Natural killer cell treated with Interleukin-12 subunit alpha and Interleukin-12 subunit beta and Interleukin-15 and Interleukin-18, amount 100 ng/mL, for 72 hours (primary cell): ENCODE measurements around the gene DCLK1. TPM values are rescaled to one million over a fixed set of nuclear protein-coding genes. Genes with fewer than 3 reads are reported as not detected.

Experiments
- ATAC-seq, 2 donors: fragments of 150-1000 bp; cut with Tn5 transposase in 1 of 2; sonication (Bioruptor Pico), chemical (Tn5 transposase) in 1 of 2; 2 replicates each; pipeline ENCODE4 v1.10.0; 2021
- DNase-seq: peaks from one replicate; pipeline ENCODE4 v3.0.0; 2022; ENCODE audit warnings: low spot score
- H3K27ac Mint-ChIP-seq, 2 donors: 1 replicate in 1 of 2; 2 replicates in 1 of 2; pipeline ENCODE4 v1.8.0; 2022; ENCODE audit warnings: mixed read lengths in 2 of 2, mild to moderate bottlenecking in 1 of 2, moderate library complexity in 1 of 2
- H3K27me3 Mint-ChIP-seq, 2 donors: 1 replicate in 1 of 2; 2 replicates in 1 of 2; pipeline ENCODE4 v1.8.0; 2022; ENCODE audit warnings: mixed read lengths in 2 of 2
- H3K36me3 Mint-ChIP-seq: one replicate; pipeline ENCODE4 v1.8.0; 2022; ENCODE audit warnings: mixed read lengths
- H3K4me1 Mint-ChIP-seq, 2 donors: 1 replicate in 1 of 2; 2 replicates in 1 of 2; pipeline ENCODE4 v1.8.0; 2022; ENCODE audit warnings: low read depth in 2 of 2, mixed read lengths in 2 of 2, mild to moderate bottlenecking in 1 of 2
- H3K4me3 Mint-ChIP-seq: one replicate; pipeline ENCODE4 v1.8.0; 2022; ENCODE audit warnings: mixed read lengths
- H3K9me3 Mint-ChIP-seq: 2 replicates; pipeline ENCODE4 v1.8.0; 2022; ENCODE audit warnings: mixed read lengths
- total RNA-seq, 2 donors: library from RNA; stranded (reverse); gene quantifications; one replicate each; pipeline ENCODE4 v1.2.3, GENCODE V29; 2022

Gene DCLK1
- total RNA-seq, 2 donors from 2014 or later, result not detected

DNA sequence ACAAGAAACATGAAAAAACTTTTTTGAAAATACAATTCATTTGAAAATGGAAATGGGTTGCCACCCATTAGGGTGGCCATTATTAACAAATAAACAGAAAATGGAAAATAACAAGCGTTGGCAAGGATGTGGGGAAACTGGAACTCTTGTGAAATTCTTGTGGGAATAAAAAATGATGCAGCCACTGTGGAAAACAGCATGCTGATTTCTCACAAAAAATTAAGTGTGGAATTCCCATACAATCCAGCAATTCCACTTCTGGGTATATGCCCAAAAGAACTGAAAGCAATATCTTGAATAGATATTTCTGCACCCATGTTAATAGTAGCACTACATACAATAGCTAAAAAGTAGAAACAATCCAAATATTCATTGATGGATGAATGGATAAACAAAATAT lies 165.2 kb downstream of the DCLK1 start:
- DNase-seq (no peak), ATAC-seq (no peak)
- Mint-ChIP-seq H3K27me3 (no peaks in the 10 kb centered on the region), H3K27ac (no peak overlapping the region), H3K36me3 (no peaks in the 10 kb centered on the region), H3K4me3 (no peak overlapping the region), H3K4me1 (no peaks in the 10 kb centered on the region), H3K9me3 (peaks cover 6% of the 10 kb centered on the region)

GRCh38 chr13:35965226-35965927 lies 165.8 kb downstream of the DCLK1 start:
- H3K4me3 Mint-ChIP-seq, result no peak overlapping the region
- no peaks in the 10 kb centered on the region for H3K4me1 Mint-ChIP-seq
- peaks cover 6% of the 10 kb centered on the region for H3K9me3 Mint-ChIP-seq
- no peaks in the 10 kb centered on the region for H3K36me3 Mint-ChIP-seq
- ATAC-seq (no peak), DNase-seq (no peak)
- no peak overlapping the region for H3K27ac Mint-ChIP-seq
- H3K27me3 Mint-ChIP-seq, result no peaks in the 10 kb centered on the region

- no peaks in the 10 kb centered on the region for H3K27me3 Mint-ChIP-seq
- ATAC-seq (no peak), DNase-seq (no peak)
- no peak overlapping the region for H3K4me3 Mint-ChIP-seq
- no peaks in the 10 kb centered on the region for H3K4me1 Mint-ChIP-seq
- H3K27ac Mint-ChIP-seq, result no peak overlapping the region
- H3K36me3 Mint-ChIP-seq, result no peaks in the 10 kb centered on the region
- peaks cover 6% of the 10 kb centered on the region for H3K9me3 Mint-ChIP-seq
These were observed 166.4 kb downstream of the DCLK1 start for GRCh38 chr13:35964863-35965180.

- H3K4me3 Mint-ChIP-seq, result no peak overlapping the region
- DNase-seq (no peak), ATAC-seq (no peak)
- no peak overlapping the region for H3K27ac Mint-ChIP-seq
- no peaks in the 10 kb centered on the region for H3K27me3 Mint-ChIP-seq
- no peaks in the 10 kb centered on the region for H3K4me1 Mint-ChIP-seq
- peaks cover 5% of the 10 kb centered on the region for H3K9me3 Mint-ChIP-seq
- H3K36me3 Mint-ChIP-seq, result no peaks in the 10 kb centered on the region
These were observed 166.9 kb downstream of the DCLK1 start for GRCh38 chr13:35964011-35964862.

GRCh38 chr13:35961461-35962220 lies 169.5 kb downstream of the DCLK1 start:
- Mint-ChIP-seq H3K4me3 (no peak overlapping the region), H3K36me3 (no peaks in the 10 kb centered on the region)

GRCh38 chr13:35961002-35961401 lies 170.2 kb downstream of the DCLK1 start:
- no peaks in the 10 kb centered on the region for H3K4me1 Mint-ChIP-seq
- H3K27me3 Mint-ChIP-seq, result no peaks in the 10 kb centered on the region
- ATAC-seq, result no peak

More at GRCh38 chr13:35961461-35962220, 169.5 kb downstream of the DCLK1 start:
- no peaks in the 10 kb centered on the region for H3K27me3 Mint-ChIP-seq
- ATAC-seq, result no peak
- no peaks in the 10 kb centered on the region for H3K9me3 Mint-ChIP-seq
- H3K4me1 Mint-ChIP-seq, result no peaks in the 10 kb centered on the region
- DNase-seq, result no peak
- H3K27ac Mint-ChIP-seq, result no peak overlapping the region

DNA sequence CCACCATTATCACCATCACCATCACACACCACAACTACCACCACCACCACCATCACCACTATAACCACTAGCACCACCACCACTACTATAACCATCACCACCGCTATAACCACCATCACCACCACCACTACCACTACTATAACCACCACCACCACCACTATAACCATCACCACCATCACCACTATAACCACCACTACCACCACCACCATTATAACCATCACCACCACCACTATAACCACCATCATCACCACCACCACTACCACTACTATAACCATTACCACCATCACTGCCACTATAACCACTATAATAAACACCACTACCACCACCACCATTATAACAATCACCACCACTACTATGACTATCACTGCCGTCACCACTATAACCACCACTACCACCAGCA lies 173.2 kb downstream of the DCLK1 start:
- H3K9me3 Mint-ChIP-seq, result no peaks in the 10 kb centered on the region
- H3K4me3 Mint-ChIP-seq, result no peak overlapping the region
- H3K4me1 Mint-ChIP-seq, result no peaks in the 10 kb centered on the region
- ATAC-seq (peak; percentile 79 to 85), DNase-seq (no peak)
- no peaks in the 10 kb centered on the region for H3K27me3 Mint-ChIP-seq
- no peak overlapping the region for H3K27ac Mint-ChIP-seq
- no peaks in the 10 kb centered on the region for H3K36me3 Mint-ChIP-seq

More at GRCh38 chr13:35961002-35961401, 170.2 kb downstream of the DCLK1 start:
- Mint-ChIP-seq H3K36me3 (no peaks in the 10 kb centered on the region), H3K27ac (no peak overlapping the region), H3K4me3 (no peak overlapping the region), H3K9me3 (no peaks in the 10 kb centered on the region)
- no peak for DNase-seq

- no peak overlapping the region for H3K4me3 Mint-ChIP-seq
- no peaks in the 10 kb centered on the region for H3K9me3 Mint-ChIP-seq
- no peak for DNase-seq
- H3K4me1 Mint-ChIP-seq, result no peaks in the 10 kb centered on the region
- H3K27ac Mint-ChIP-seq, result no peak overlapping the region
- no peak for ATAC-seq
- H3K27me3 Mint-ChIP-seq, result no peaks in the 10 kb centered on the region
- H3K36me3 Mint-ChIP-seq, result no peaks in the 10 kb centered on the region
These were observed 173.9 kb downstream of the DCLK1 start for GRCh38 chr13:35957241-35957731.

DNA sequence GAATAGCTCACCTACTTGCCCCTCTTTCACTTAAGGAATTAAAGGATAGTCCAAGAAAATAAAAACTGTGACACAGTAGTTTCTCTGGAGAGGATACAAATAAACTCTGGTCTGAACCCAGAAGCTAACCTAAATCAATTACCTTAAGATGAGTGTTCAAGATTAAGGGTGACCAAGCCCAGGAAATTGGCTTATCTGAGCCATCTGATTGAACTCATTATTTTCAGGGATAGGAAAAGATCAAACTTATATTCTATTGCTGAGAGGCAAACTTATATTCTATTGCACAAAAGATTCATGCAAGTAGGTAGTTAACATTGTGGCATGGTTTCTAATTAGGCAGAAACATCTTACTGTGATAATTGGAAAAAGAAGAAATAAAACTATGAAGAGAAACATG lies 175.1 kb downstream of the DCLK1 start:
- ATAC-seq (no peak), DNase-seq (no peak)
- Mint-ChIP-seq H3K4me3 (no peak overlapping the region), H3K4me1 (no peaks in the 10 kb centered on the region), H3K9me3 (peaks cover 3% of the 10 kb centered on the region), H3K36me3 (no peaks in the 10 kb centered on the region), H3K27me3 (no peaks in the 10 kb centered on the region), H3K27ac (no peak overlapping the region)

- no peaks in the 10 kb centered on the region for H3K4me1 Mint-ChIP-seq
- H3K27me3 Mint-ChIP-seq, result no peaks in the 10 kb centered on the region
- peaks cover 7% of the 10 kb centered on the region for H3K9me3 Mint-ChIP-seq
- H3K27ac Mint-ChIP-seq, result no peak overlapping the region
- H3K36me3 Mint-ChIP-seq, result no peaks in the 10 kb centered on the region
- DNase-seq (no peak), ATAC-seq (no peak)
- H3K4me3 Mint-ChIP-seq, result no peak overlapping the region
These were observed 177.0 kb downstream of the DCLK1 start for GRCh38 chr13:35954207-35954560.

DNA sequence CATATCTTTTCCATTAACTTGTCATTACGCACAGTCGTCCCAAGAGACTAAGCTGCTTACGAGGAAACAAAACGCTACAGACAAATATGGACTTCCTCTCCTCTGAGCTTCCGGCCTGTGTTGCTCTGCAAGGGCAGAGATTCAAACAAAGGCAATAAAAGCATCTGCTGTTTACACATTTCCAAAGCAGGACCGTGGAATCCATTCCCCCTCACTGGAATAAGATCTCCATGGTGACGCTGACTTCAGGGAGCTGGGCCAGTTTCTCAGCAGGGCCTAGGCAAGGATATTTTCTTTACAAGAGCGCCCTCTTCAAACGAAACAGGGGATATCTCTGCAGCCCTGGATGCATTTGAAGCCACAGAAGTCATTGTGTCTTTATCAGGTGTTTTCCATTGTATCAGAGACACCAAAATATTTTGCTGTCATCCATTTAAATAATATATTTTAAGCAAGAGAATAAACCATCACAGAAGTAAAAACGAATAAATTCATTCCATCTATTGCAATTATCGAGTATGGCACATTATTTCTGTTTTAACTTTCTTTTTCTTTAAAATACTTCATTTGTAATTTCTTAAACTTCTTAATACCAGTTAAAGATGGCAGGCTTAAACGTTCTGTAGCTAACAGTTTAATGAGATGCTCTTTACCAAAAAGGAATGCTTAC lies 177.5 kb downstream of the DCLK1 start:
- peaks cover 7% of the 10 kb centered on the region for H3K9me3 Mint-ChIP-seq
- no peaks in the 10 kb centered on the region for H3K36me3 Mint-ChIP-seq
- no peaks in the 10 kb centered on the region for H3K4me1 Mint-ChIP-seq
- H3K27ac Mint-ChIP-seq, result no peak overlapping the region
- no peaks in the 10 kb centered on the region for H3K27me3 Mint-ChIP-seq
- ATAC-seq (no peak), DNase-seq (no peak)
- no peak overlapping the region for H3K4me3 Mint-ChIP-seq

DNA sequence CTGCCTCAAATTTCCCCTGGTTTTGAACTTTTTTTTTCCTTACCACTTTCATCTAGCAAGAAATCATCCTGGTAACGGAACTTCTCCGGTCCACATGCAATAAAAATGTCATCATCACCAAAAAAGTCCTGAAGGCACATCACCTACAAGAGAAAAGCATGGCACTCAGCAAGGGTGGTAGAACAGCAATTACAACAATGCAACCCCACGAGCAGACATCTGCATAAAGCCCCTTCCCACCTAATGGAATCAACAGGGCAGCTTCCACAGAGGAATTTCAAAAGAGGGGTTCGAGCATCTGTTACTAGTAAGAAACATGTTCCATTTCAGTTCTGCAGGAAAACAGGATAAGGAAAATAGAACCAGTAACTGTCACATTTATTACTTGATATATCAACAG lies 183.9 kb downstream of the DCLK1 start:
- no peaks in the 10 kb centered on the region for H3K4me1 Mint-ChIP-seq
- H3K36me3 Mint-ChIP-seq, result no peaks in the 10 kb centered on the region
- H3K27ac Mint-ChIP-seq, result no peak overlapping the region
- no peak for DNase-seq
- peaks cover 12% of the 10 kb centered on the region for H3K9me3 Mint-ChIP-seq
- H3K4me3 Mint-ChIP-seq, result no peak overlapping the region
- H3K27me3 Mint-ChIP-seq, result no peaks in the 10 kb centered on the region
- no peak for ATAC-seq

DNA sequence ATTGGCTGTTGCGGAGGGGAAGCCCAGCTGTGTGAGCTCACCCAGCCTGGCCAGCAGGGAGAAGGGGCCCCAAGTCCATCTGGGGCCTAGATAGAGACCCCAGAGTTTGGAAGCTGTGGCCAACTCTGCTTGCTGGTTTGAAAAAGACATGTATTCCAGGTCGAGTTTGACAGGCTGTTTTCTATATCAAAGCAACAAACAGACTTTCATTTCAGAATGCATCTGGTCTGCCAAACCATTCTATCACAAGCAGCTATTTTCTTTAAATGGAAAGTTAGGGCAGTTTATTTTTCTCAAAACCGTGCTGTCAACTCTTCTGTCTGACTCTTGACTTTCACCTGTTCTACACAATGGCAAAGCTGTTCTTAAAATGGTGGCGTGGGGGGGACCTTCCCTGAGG lies 185.8 kb downstream of the DCLK1 start:
- Mint-ChIP-seq H3K9me3 (peaks cover 5% of the 10 kb centered on the region), H3K36me3 (no peaks in the 10 kb centered on the region), H3K27me3 (no peaks in the 10 kb centered on the region), H3K4me1 (no peaks in the 10 kb centered on the region), H3K27ac (no peak overlapping the region), H3K4me3 (no peak overlapping the region)
- DNase-seq (no peak), ATAC-seq (no peak)
